ENCODE results near the gene UBXN4. TPM values are rescaled to one million over a fixed set of nuclear protein-coding genes. Genes with fewer than 3 reads are reported as not detected.

The UBXN4 gene
- total and polyA plus RNA-seq, 2 of the 4 experiments (the other 2 are of a cell fraction): 48.1 to 49.1 TPM

- dilution Hi-C loops (cut with HindIII; ENCODE audit: low sequenced_read_pairs, unreplicated experiment): no loop called here
- ChIA-PET POLR2A (ENCODE audit: unreplicated experiment) (no interaction called here), CTCF (interaction anchor here (0.9 to 1.6 kb wide), 3 partner anchors 12 to 798 kb away, joined by 3 to 4 read pairs (median 3); no protein-coding TSS in a partner anchor)
- in situ Hi-C loops (cut with MboI; ENCODE audit: low sequenced_read_pairs): no loop called here
- H3K4ac ChIP-seq (ENCODE audit: low read depth, low read length): peak overlapping the region; percentile 87
- H2AFZ ChIP-seq (replicated peaks; ENCODE audit: low read length, poor library complexity): no peak overlapping the region
- H2AK5ac ChIP-seq (ENCODE audit: low read depth, low read length): peak overlapping the region; percentile 91; the same call in 1 of the 2 replicates
- H3K4me3 ChIP-seq (ENCODE audit: insufficient read depth, low read depth, low read length): no peak overlapping the region
- H3K9ac ChIP-seq (ENCODE audit: low read depth, low read length): no peak overlapping the region
- H3K4me2 ChIP-seq (ENCODE audit: low read depth, low read length): peak overlapping the region; percentile 81
- no peak for TF ChIP-seq SMC3 (IDR thresholded peaks at IDR 0.05; ENCODE audit: low read depth, low read length)
- no peak for TF ChIP-seq POLR2A (IDR thresholded peaks at IDR 0.05; ENCODE audit: low read depth, low read length)
- no peak for TF ChIP-seq BHLHE40 (IDR thresholded peaks at IDR 0.05; ENCODE audit: low read depth, low read length)
- peak; percentile 35; the same call in 1 of the 2 replicates for TF ChIP-seq FOS (IDR thresholded peaks at IDR 0.05; ENCODE audit: low read depth, low read length)
- no peak for TF ChIP-seq CEBPB (IDR thresholded peaks at IDR 0.05; ENCODE audit: low read depth, low read length)
- TF ChIP-seq RAD21 (IDR thresholded peaks at IDR 0.05; ENCODE audit: low read length): no peak
- no peak for TF ChIP-seq NFE2L2 (IDR thresholded peaks at IDR 0.05; ENCODE audit: low read depth, low read length)
- peak; percentile 45; the same call in 1 of the 2 replicates for TF ChIP-seq MAFK (IDR thresholded peaks at IDR 0.05; ENCODE audit: low read depth, low read length)
- no peak for TF ChIP-seq ELK1 (IDR thresholded peaks at IDR 0.05; ENCODE audit: borderline replicate concordance, low read depth, low read length)
- TF ChIP-seq USF2 (IDR thresholded peaks at IDR 0.05; ENCODE audit: low read depth, low read length): no peak
- peaks cover 8% of the 10 kb centered on the region; the same call in 1 of the 2 replicates for H3K9me1 ChIP-seq (ENCODE audit: insufficient read depth, low read length)
- intact Hi-C loops (cut with micrococcal nuclease): no loop called here
- H3K27me3 ChIP-seq (ENCODE audit: control insufficient read depth, insufficient read depth, low read length): no peaks in the 10 kb centered on the region
- H2BK15ac ChIP-seq (ENCODE audit: low read depth, low read length): peak overlapping the region; percentile 45; the same call in 2 of the 3 replicates
- H4K8ac ChIP-seq (ENCODE audit: low read depth in 2 of 2, low read length in 2 of 2): peak overlapping the region in 1 of 2 experiments; percentile 67; a peak in 2 of 4 replicates
- peak overlapping the region; percentile 69 for H4K5ac ChIP-seq (ENCODE audit: low read depth, low read length)
- H3K9me3 ChIP-seq (ENCODE audit: control insufficient read depth, insufficient read depth, low read length): peaks cover 2% of the 10 kb centered on the region; the same call in 1 of the 2 replicates
- peak overlapping the region; percentile 83 for H2BK5ac ChIP-seq (ENCODE audit: low read depth, low read length, poor library complexity, severe bottlenecking)
- peak; percentile 95 for DNase-seq
- peaks cover 3% of the 10 kb centered on the region; the same call in 1 of the 2 replicates for H4K20me1 ChIP-seq (ENCODE audit: insufficient read depth, low read length)
- peak overlapping the region; percentile 65 for H3K14ac ChIP-seq (replicated peaks; ENCODE audit: low read depth, low read length)
- peak; percentile 74 for ATAC-seq (ENCODE audit: low read depth)
- peak overlapping the region; percentile 82; the same call in 1 of the 2 replicates for H4K91ac ChIP-seq (ENCODE audit: insufficient read depth, low read depth, low read length)
- peaks cover 17% of the 10 kb centered on the region for H3K36me3 ChIP-seq (ENCODE audit: control insufficient read depth, insufficient read depth, low read length)
- peaks cover 0 to 13% of the 10 kb centered on the region in 2 experiments; a peak in 2 of 4 replicates for H3K79me1 ChIP-seq (ENCODE audit: low read depth in 1 of 2, low read length in 2 of 2)
- no peak overlapping the region for H3K23ac ChIP-seq (ENCODE audit: low read depth, low read length)
- H2AK9ac ChIP-seq (replicated peaks; ENCODE audit: low read depth, low read length, poor library complexity): no peak overlapping the region
- H3K4me1 ChIP-seq (ENCODE audit: control insufficient read depth, insufficient read depth, low read length): peaks cover 13% of the 10 kb centered on the region
- no TSS peak for BruUV-seq (replicated peaks)
- peak overlapping the region; percentile 18; the same call in 1 of the 2 replicates for H2BK120ac ChIP-seq (ENCODE audit: low read depth, low read length)
- H3K18ac ChIP-seq (ENCODE audit: low read depth, low read length): peak overlapping the region; percentile 77
- peak overlapping the region; percentile 65 for H2BK20ac ChIP-seq (ENCODE audit: low read depth, low read length)
- no CpG with 5 or more reads among the region's 5 CpGs for WGBS, 2 experiments (ENCODE audit: extremely low coverage in 2 of 2, insufficient read length in 1 of 2)
- H3K27ac ChIP-seq (ENCODE audit: insufficient read depth, low read length): peak overlapping the region; percentile 82
- H3K56ac ChIP-seq (ENCODE audit: extremely low read depth, insufficient read depth, low read length): peak overlapping the region; percentile 22; the same call in 1 of the 2 replicates
Observed at GRCh38 chr2:135786823-135787222, 45.2 kb downstream of the UBXN4 start.

Measured in IMR-90 (cell line).